NCI-H345 treated with DMSO at 0.1 percent for 48 hours (cell line): ENCODE results near the gene CYTH3.

Source experiments
- DNase-seq: peaks from one replicate; lab custom pipeline; 2025; ENCODE audit not compliant: unreplicated experiment; lab: John Stamatoyannopoulos, UW

CYTH3 gene

DNA sequence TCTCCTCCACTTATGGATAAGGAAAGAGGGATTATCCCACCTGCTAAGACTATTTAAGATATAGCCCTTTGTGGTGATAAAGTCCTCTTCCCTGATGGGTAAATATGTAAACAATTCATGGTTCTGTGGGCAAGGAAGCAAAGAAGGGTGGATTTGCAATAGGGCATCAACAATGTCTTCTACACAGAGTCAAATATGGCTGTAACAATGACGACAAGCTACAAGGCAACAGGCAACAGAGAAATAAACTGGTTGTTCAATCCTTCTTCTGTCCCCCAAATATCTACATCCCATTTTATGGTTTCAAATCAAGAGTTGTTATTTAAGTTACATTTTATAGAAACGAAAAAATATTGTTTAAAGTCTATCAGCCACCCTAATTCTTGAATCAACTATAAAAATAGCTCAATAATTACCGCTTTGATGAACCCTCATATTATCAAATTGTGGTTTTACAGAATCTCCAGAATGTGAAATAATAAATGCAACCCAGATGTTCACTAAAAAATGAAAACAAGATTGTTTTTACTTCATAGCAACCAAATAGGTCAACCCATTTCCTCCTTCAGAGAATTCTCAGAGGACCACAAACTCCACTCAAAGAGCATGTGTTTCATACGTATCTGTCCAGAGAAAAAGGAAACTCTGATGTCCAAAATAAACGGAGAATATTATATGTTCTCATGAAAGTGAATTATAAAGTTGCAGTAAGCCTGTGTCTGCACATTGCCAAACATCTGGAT is 13.8 kb downstream of the CYTH3 start:
- no peak for DNase-seq

DNA sequence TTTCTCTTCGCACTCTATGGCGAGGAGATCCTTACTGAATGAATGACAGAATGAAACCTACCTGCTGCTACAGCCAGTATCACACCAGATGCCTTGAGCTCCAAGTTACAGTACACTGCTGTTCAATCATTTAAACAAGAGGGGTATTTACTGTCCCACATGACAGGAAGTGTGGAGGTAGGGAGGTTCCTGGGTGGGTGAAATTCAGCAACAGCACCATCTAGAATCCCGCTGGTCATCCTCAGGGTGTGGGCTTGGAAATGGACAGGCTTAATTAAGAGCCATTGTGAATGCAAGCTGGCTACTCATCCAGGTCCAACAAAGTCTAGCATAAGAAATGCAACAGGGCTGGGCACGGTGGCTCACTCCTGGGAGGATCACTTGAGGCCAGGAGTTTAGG is 14.7 kb downstream of the CYTH3 start:
- no peak for DNase-seq

DNA sequence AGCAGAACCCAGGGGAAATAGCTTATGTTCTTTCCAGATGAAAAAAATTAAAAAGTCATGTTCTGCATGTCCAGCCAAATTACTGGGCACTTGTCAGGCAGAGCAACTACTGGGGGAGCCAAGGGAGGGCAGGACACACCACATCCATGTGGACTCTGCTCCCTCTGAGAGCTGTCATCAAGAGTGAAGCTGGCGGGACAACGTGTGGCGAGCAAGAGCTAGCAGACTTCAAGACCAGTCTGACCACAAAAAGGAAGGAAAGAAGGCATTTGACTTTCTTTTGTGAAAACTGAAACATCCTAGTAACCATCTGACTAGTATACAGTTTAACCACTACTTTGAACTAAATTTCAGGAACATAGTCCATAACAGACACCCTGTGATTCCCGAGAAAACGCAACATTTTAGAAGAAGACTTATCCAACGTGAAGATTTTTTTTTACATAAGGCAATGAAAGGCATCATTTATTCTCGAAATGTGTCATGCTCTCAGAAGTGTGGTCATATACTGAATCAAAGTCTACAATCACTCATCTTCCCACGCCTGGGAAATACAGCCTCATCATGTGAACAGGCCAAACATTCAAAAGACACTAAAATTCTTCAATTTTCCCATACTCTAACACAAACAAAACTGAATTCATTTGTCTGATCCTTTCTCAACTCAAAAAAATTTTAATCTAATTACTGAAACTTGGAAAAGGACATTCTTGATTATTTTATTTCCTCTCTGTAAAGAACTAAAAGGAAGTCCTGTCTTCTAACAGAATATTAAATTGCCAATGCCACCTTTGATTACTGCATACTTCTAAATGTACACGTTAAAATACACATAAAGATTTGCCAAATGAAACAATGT is 15.5 kb downstream of the CYTH3 start:
- DNase-seq, result no peak

DNA sequence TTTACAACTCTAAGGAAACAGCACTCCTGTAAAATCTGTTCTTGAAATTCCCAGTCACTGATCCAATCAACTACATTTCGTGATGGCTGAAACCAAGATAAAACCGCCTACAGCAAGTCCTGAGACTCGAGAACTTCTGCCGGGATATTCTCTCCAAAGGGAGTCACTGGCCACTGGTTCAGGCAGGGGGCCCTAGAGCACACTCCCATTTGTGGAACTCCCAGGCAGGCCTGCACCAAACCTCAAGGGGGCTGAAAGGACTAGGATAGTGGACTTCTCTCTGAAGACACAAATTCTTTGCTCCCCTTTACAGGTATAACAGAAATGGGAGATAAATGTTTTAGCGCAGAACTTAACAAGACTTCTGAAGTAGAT is 16.3 kb downstream of the CYTH3 start:
- DNase-seq, result no peak

DNA sequence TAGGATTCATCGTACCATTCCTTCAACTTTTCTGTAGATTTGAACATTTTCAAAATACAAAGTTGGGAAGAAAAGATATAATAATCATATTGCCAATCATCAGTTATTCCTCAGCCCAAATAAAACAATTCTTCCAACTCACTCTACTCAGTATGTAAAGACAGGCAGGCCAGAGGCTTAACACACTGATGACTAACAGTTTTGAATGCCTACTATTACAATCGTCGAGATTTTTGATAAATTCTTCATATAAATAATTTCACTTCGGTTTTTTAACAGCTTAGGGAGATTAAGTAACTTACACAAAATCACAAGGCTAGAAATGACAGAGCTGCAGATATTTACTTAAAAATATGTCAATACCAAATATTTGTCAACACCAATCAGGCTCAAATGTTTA is 17.6 kb downstream of the CYTH3 start:
- DNase-seq, result no peak

DNA sequence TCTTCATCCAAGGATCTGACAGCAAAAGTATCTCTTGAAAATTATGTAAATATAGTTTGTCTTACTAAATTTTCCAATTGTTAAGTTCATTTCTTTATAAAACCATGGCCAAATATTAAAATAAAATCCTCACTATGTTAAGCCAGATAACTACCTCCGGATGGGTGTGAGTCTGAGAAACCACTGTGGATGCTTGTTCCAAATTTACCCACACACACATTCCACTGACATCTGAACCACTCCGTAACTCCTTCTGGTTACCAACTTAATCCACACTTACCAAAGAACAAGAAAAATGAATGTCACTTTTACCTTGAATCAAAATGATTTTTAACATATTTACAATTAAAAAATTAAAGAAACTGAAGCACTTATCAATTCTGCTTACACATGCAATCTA is 19.7 kb downstream of the CYTH3 start:
- no peak for DNase-seq

DNA sequence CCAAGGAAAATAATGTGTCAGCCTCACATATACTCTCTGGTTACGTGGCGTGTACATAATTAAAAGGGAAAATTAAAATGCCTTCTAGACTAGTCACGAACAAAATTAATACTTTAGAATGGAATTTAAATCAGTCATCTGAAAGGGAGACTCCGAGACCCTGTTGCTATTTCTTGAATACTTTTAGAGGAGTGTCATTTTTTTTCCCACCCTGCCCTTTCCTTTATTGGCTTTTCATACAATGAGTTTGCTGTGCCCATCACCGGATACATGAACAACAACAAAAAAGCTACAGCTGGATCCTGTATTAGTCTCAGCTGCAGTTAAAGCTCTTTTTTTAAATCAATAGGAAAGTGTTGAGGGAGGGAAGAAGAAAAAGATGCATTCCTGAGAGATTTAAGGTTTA is 20.1 kb downstream of the CYTH3 start:
- no peak for DNase-seq

DNA sequence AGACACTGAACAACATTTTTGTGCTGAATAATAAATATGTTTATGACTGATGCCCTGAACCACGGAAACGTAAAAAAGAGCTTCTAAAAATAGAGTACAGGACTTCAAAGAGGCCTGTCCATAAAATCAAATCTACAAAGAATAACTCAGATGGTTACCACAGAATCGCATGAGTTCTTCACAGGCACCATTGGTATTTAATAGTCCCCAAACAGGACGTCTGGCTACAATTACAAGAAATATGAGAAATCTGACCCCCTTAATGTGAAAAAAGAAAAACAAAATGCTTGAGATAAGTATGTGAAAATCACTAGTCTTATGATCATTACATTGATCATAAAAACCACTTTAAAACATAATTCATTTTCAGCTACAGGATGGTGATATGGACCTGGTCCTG is 20.8 kb downstream of the CYTH3 start:
- no peak for DNase-seq

DNA sequence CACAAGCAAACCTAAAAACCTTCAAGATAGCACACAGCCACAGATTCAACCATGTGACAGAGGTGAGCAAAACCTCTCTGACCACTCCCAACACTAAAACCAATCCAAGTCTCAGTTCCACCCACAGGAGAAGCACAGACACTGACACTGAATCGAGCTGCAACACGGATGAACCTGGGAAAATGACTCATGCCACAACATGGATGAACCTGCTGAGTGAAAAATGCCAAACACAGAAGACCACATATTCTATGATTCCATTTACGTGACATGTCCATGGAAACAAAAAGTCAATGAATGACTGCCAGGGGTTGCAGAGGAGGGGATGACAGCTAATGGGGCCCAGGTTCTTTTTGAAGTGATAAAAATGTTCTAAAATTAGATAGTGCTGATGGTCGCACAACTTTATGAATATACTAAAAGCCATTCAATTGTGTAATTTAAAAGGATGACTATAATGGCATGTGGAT is 22.0 kb downstream of the CYTH3 start:
- no peak for DNase-seq

DNA sequence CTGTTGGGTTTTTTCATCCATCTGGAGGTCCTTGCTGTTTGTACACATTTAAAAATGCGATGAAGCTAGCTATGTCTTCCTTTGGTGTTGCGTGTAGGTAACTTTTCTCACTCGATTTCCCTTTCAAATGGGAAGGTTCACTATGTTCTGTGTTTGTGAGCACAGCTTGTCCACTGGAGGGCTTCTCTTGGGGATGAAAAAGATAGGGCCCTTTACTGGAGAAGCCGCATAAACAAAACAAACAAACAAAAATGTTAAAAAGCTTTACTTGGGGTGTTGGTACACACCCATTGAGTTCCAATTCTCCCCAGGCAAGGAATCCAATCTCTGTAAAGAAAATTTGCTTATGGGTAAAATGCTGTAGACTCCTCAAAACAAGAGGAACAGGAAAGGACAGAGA is 23.4 kb downstream of the CYTH3 start:
- DNase-seq, result no peak

DNA sequence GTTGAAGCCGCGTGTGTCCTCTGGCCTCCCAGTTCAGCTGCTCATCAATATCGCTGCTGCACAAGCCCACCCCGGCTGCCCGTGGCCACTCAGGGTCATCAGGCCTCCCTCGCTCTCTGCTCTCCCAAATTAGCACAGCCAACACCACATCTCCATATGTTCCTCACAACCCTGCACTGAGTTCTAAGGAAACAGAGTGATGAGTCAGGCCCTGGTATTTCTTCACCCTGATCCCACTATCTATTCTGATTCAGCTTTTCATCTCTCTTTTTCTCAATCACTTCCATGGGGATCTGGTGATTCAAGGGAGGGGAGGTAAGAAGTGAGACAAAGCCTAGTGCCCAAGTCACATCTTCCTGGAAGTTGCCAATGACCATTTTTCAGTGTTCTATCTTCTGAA is 23.8 kb downstream of the CYTH3 start:
- no peak for DNase-seq

DNA sequence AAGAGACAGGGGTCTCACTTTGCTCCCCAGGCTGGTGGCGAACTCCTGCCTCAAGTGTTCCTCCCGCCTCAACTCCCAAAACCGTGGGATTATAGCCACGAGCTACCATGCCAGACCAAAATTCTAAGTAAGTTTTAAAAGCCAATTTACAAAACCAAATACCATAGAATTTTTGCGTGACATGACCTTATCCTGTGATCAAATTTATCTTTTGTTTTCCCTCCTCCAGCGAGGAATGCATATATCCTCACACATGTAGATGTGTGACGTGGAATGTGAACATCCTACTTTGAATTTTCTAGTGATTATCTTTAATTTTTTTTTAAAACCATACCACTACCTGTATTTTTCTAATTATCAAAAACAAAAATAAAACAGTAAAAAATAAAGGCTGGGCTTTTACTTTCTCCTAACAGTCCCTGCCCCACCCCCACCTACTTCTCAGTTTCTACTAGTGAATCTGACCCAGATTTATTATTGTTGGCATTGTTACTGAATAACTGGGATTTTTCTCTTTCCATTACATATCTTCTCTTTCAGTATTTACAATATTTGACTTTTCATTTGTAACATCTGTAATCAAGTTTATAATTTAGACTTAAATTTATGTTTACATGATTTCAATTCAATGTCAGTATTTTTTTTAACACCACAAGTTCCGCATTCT is 26.0 kb downstream of the CYTH3 start:
- DNase-seq, result no peak

DNA sequence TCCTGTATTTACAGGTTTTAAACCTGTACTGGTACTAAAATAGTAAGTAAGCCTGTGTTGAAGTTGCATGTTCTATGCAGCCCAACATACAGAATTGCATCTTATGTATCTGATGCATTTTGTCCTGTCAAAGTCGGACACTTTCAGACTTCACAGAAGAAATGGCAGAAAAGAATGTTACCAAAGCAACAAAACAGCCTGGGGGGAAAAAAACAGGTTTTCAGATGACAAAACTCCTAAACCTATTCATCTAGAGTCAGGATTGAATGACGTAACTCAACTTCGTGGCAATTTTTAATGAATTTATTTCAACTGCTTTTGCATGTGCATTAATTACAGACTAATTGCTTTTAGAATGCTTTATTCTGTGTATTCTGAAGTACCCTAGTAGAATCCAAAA is 28.4 kb downstream of the CYTH3 start:
- no peak for DNase-seq

DNA sequence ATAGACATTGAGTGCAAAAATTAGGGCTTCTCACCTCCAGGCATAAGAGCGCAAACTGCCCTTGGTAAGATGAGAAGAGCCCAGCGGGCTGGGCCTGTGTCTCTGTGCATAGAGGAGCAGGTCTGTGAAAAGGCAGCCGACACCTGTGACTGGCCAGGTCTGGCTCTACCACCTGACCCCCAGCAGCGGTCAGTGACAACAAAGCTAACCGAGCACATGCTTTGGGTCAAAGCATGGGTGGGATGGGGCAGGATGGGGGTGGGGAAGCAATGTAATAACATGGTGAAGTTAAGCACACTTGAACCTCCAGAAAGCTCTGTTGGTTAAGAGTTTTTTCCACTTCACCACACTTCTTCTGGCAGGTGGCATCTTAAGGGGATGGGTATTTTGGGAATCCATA is 29.3 kb downstream of the CYTH3 start:
- no peak for DNase-seq

DNA sequence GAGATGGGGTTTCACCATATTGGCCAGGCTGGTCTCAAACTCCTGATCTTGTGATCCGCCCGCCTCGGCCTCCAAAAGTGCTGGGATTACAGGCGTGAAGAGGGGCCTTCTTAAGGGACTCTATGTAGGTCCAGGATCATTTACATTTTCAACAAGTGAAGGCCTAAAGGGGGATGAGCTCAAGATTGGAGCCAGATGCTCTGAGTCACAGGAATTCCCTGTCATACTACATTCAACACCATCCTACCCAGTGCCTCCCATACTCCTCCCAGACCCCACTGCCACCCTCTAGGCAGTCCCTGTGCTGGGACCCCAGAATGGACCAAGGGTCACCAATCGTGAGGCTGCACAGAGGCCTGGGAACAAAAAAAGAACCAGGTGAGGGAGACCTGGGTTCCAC is 29.9 kb downstream of the CYTH3 start:
- DNase-seq, result no peak

DNA sequence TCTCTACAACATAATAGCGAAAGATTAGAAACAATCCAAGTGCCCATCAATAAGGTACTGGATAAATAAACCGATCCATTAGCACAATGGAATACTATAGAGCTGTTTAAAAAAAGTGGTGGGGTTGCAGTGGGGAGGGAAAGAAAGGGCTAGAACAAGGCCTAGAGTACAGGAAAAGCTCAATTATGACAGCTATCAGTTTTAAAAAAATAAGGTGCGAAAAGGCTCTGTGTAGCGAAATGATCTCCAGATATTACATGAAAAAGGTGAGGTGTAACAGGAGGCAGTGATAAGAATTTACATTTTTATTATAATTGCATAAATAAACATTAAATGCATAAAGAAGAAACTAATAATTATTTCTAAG is 30.8 kb downstream of the CYTH3 start:
- DNase-seq, result no peak

DNA sequence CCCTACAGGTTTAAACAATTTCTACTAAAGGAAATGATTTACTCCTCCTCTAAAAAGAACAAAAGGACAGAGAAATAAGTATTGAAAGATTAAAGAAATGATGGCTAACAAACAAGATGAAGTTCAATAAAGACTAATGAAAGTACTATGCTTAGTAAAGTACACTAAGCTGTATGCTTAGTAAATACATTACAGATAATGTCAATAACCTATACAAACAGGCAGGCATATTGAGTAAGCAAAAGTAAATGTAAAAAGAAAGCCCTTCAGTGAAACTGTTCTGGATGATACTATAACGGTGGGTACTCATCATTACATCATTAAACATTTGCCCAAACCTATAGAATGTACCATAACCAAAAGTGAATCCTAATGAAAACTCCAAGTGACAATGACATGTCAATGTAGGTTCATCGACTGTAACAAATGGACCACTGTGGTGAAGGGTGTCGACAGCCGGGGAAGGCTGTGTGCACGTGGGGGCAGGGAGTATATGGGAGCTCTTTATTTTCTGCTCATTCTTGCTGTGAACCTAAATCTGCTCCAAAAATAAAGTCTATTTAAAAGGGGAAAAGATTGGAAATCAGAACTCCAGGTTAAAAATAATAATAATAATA is 34.0 kb downstream of the CYTH3 start:
- peak; percentile 44 for DNase-seq

DNA sequence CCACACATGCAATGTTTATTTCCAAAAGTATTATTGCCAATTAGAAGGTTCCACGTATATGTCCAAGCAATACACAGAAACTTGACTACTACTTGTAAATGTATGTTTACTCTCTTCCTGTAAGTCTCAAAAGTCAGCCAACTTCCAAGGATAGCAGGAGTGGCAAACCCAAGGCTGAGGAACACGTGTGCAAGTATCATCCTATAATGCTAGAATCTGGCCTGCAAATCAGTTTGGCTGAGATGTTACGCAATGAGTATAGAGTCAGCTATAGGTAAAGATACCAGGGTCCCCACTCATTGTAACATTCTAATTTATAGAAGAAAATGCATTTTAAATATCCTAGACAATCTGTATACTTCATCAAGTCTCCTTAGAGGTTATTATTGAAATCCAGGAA is 34.7 kb downstream of the CYTH3 start:
- no peak for DNase-seq

DNA sequence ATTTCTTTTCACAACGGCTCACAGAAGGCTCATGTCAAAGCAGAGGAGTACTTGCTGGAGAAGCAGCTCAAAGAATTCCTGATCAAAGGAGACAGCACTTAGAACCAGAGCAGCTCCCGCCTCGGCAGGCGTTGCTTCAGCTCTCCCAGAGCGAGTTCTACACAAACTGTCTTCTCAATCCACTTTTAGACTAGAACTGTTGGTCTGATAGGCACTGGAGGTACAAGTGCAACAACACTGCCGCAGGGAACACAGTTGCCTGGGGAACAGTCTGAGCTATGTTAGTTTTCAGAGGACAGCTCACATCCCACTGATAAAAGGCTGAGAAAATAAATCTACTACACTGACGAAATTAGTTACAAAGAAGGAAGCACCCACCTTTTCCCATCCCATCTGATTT is 35.4 kb downstream of the CYTH3 start:
- DNase-seq, result no peak

DNA sequence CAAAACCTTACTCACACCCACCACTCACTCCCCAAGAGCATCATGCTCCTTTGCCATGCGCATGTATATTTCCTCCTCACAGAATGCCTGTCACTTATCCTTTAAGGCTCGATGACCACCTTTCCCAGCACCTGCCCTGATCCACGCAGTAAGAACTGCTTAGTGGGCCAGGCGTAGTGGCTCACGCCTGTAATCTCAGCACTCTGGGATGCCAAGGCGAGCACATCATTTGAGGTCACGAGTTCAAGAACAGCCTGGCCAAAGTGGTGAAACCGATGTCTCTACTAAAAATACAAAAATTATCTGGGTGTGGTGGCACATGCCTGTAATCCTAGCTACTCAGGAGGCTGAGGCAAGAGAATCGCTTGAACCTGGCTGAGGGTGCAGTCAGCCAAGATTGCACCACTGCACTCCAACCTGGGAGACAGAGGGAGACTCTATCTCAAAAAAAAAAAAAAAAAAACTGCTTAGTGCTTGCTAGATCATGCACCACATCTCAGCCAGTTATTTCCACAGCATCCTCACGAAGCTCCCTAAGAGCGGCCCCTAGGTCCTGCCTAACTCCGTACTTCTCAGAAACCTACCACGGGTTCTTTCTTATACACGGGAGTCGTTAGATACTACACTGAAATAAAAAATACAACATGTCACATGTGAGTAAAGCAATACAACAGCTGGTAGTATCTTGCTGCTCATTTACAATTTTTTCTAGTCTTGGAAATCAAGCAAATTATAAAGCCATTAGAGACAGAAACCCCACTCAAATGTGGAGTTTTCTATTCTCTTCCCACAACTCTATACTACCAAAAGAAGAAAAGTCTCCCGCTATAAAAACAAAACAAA is 37.2 kb downstream of the CYTH3 start:
- no peak for DNase-seq

DNA sequence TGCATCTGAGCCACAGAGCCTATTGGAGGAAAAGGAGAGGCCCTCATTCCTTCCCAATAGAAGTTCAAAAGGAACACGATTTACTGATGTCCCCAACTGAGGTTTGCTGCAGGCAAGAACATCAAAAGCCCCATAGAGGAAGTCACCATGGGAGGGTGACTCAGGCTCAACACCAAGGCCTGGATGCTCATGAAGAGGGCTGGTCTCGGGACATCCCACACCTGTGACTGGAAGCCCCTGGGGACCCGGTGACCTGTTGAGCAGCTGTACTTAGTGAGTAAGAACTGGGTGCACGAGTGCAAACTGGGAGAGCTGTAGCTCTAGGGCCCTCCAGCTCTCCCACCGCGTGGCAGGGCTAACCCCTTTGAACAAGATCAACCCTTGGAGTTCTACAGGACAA is 38.0 kb downstream of the CYTH3 start:
- no peak for DNase-seq
